HL-60 (cell line): ENCODE data around the gene CPSF2.

ENCODE experiments used
- POLR2AphosphoS5 ChIP-seq: IDR thresholded peaks from 2 replicates; pipeline ENCODE4 v1.6.1; 2012; ENCODE audit warnings: low read depth
- TF ChIP-seq, protein P1 (sequence below): IDR thresholded peaks from one replicate; pipeline ENCODE4 v1.5.1; 2011; ENCODE audit warnings: low read length, control low read depth, inconsistent platforms; ENCODE audit not compliant: insufficient read depth

GRCh38 chr14:92173668-92174067, 51.9 kb downstream of the CPSF2 start:
- TF ChIP-seq, protein P1, sequence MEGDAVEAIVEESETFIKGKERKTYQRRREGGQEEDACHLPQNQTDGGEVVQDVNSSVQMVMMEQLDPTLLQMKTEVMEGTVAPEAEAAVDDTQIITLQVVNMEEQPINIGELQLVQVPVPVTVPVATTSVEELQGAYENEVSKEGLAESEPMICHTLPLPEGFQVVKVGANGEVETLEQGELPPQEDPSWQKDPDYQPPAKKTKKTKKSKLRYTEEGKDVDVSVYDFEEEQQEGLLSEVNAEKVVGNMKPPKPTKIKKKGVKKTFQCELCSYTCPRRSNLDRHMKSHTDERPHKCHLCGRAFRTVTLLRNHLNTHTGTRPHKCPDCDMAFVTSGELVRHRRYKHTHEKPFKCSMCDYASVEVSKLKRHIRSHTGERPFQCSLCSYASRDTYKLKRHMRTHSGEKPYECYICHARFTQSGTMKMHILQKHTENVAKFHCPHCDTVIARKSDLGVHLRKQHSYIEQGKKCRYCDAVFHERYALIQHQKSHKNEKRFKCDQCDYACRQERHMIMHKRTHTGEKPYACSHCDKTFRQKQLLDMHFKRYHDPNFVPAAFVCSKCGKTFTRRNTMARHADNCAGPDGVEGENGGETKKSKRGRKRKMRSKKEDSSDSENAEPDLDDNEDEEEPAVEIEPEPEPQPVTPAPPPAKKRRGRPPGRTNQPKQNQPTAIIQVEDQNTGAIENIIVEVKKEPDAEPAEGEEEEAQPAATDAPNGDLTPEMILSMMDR = no peak
- no peak for TF ChIP-seq POLR2AphosphoS5
